RCC 7860 (cell line): ENCODE results near the gene IZUMO2.
"Not testable (repeated sequence)": the region's sequence is repeated elsewhere in the genome, so short reads cannot be mapped to it uniquely, and the experiment has no call there.

Source experiments
- DNase-seq: peaks from one replicate; pipeline ENCODE4 v3.0.0-alpha.2; 2015; ENCODE audit warnings: low spot score
- FAIRE-seq: peaks from 2 replicates; lab custom pipeline; 2012; peaks lifted over from hg19 to GRCh38; lab: Jason Lieb, UNC

IZUMO2 gene

DNA sequence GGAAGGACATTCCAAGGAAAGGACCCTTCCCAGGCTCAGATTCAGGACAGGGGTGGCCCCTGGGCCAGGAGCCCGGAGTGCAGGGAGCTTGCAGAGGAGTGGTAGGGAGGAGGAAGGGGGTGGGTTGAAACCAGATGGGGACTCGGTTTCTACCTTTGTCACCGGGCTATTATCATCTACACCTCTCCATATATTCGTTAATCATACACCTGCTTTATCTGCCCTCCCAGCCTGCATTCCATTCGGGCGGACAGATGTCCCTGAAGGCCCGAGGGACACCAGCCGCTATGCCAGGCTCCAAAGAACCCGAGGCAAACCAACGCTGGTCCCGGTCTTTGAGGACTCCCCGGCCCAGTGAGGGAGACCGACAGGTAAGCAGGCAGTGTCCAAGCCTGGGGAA is 24.9 kb upstream of the IZUMO2 start:
- FAIRE-seq: no peak
- DNase-seq: no peak

DNA sequence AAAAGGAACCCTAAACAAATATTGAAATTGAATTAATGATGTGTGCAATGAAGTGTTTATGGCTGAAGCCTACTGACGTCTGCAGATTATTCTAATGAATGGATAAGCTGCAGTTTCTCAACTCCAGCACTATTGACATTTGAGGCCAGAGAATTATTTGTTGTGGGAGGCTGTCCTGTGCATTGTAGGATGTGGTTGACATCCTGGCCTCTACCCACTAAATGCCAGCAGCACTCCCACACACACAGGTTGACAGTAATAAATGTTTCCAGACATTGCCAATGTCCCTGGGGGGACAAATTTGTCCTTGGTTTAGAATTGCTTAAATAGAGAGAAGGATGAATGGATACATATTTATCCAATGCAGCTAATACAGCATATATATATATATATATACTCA is 21.1 kb upstream of the IZUMO2 start:
- DNase-seq (no peak), FAIRE-seq (no peak)

DNA sequence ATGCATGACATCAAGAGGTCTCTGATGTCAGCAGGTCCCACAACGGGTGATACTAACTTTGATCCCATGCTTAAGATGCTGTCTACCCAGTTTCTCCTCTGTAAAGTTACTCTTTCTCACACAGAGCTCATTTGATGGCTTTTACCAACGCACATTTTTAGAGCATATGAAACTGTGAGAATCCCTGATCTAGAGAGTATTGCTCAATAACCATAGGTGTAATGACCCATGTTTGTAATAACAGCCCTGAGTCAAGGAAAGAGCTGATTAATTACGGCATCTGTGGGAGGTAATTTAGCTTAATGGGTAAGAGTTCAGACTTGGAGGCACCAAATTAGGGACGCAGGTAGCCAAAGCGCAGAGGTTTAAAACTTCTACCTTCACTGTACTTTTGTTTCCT is 18.0 kb upstream of the IZUMO2 start:
- no peak for DNase-seq
- no peak for FAIRE-seq

DNA sequence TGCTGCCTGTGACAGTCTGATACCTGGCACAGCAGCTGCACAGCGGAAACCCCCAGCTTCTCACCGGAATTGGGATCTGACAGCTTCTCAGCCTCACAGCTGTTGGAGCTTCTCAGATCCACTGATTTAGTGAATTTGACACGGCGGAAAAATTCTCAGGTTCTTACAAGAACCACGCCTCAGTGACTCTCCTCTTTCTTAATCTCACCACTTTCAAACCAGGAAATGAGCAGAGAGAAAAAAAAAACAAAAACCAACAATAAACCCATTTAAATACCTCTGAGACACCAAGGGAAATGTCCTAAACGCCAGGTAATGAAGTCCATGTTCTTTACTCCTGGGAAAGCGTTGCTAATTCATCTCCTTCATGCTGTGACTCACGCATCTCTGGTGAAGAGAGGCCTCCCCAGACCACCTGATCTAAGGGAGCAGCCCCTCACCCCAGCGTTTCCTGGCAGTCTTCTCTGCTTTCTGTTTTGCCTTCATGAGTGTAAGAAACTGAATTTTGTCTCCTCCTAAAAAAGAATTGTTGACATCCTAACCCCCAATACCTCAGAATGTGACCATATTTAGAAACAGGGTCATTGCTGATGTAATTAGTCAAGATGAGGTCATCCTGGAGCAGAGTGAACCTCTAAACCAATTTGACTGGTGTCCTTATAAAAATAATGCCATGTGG is 15.9 kb upstream of the IZUMO2 start:
- no peak for DNase-seq
- no peak for FAIRE-seq

DNA sequence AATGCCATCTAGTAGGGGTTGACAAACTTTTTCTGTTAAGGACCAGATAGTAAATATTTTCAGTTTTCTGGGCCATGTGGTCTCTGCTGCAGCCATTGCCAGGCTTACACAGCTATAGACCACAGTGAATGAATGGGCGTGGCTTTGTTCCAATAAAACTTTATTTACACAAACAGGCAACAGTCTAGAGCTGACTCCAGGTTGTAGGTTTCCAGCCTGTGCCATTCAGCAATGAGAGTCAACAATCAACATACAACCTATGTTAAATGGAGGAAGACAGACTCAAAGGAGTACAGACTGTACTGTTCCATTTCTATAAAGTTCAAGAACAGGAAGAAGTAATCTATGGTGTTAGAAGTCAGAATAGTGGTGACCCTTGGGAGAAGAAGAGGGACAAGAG is 15.2 kb upstream of the IZUMO2 start:
- no peak for FAIRE-seq
- DNase-seq: no peak

DNA sequence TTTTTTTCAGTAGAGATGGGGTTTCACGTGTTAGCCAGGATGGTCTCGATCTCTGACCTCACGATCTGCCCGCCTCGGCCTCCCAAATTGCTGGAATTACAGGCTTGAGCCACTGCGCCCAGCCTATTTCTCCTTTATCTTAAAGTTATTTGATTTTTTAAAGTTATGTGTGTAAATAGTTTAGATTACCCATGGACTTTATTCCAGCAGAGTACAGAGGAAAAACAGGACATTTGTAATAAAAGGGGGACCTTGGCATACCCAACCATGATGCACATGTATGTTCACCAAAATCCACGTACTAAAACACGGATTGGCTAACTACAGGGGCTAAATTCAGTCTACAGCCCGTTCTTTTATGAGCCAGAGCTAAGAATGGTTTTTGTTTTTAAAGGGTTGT is 13.7 kb upstream of the IZUMO2 start:
- no peak for DNase-seq

DNA sequence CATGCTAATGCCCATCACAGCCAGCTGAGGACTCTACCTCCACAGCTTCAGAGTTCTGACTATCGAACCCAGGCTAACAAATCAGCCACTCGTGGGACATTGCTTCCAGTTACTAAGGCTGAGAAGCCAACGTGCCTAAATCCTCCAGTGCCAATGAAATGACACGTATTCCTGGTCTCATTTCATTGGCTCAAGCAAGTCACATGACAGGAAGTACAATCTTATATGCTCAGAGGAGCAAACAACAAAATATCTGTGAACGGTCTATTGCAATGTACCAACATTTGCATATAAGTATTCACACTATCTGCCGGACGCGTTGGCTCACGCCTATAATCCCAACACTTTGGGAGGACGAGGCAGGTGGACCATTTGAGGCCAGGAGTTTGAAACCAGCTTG is 12.8 kb upstream of the IZUMO2 start:
- FAIRE-seq (no peak), DNase-seq (no peak)

More for the DNA sequence above, 13.7 kb upstream of the IZUMO2 start:
- FAIRE-seq: no peak

DNA sequence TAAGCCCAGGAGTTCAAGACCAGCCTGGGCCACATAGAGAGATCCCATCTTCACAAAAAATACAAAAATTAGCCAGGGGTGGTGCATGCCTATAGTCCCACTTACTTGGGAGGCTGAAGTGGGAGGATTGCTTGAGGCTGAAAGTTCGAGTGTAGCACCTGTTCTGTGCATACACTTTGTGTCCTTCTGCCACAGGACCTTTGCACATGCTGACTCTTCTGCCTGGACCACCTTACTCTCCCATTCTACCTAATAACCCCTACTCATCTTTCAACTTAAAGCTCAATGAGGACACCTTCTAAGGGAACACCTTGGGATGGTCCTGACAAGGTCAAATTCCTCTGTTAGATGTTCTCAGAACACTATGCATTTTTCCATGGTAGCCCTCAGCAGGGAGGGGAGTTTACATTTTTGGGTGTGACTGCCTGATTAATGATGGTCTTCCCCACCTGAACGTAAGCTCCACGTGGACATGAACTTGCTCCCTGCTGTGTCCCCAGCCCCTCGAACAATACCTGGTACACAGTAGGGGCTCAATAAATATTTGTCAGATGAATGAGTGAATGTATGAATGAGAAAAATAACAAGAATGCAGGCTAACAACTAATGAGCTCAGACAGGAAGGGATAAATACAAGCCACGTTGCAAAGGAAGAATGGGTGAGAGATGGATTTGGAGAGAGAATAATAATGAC is 11.2 kb upstream of the IZUMO2 start:
- no peak for DNase-seq
- no peak for FAIRE-seq

DNA sequence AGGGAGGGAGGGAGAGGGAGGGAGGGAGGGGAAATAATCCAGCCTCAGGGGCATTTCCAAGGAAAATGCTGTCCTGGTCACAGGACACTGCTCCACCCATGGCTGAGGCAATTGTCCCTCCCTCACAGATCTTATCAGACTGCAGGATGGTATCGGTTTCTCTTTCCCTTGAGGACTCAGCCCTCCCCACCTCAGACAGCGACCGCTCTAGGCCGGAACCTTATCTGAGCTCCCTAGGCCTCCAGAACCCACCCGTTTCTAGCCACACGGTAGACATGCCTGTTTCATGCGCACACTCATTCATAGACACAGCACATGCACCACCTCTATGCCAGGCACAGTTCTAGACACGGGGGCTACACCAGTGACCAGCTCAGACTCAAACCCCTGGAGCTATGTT is 10.0 kb upstream of the IZUMO2 start:
- no peak for FAIRE-seq
- DNase-seq: no peak

DNA sequence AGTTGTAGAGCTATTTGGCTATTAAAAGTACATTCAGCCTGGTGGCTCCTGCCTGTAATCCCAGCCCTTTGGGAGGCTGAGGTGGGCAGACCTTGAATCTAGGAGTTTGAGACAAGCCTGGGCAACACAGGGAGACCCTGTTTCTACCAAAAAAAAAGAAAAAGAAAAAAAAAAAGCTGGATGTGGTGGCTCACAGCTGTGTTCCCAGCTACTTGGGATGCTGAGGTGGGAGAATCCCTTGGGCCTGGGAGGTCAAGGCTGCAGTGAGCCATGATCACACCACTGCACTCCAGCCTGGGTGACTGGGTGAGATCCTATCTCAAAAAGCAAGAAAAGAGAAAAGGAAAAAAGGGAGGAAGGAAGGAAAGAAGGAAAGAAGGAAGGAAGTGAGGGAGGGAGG is 9.6 kb upstream of the IZUMO2 start:
- FAIRE-seq (no peak), DNase-seq (no peak)

DNA sequence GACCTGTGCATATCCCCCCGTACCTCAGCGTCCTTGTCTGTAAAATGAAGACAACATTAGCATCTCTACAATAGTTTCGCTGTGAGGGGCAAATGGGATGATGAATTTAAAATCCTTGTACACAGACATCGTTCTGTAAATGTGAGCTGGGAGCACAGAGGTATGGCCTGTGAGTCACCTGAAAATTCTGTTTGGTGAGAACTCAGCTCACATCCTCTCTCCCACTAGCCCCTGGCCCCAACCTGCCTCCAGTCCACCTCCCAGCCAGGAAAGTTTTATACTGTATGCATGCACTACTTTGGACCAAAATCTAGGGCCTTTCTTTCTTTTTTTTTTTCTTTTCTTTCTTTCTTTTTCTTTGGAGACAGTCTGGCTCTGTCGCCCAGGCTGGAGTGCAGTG is 8.7 kb upstream of the IZUMO2 start:
- FAIRE-seq (no peak), DNase-seq (no peak)

DNA sequence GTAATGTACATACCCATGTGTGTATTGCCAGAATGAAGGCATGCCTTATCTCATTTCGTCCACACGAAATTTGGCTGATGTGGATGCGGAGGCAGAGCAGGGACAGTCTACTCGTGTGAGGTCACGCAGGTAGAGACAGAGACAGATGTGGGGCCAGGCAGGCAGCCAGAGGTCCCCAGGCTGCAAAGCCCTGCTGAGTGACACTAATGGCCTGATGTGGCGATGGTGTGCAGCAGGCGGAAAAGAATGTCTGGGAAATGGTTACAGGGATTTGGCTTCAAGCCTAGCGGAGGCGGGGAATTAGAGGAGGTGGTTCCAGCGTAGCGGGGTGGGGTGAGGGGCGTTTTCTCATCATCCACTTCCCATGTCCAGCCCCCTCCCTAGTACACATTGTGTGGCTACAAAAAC is 4.2 kb upstream of the IZUMO2 start:
- DNase-seq: no peak
- no peak for FAIRE-seq

DNA sequence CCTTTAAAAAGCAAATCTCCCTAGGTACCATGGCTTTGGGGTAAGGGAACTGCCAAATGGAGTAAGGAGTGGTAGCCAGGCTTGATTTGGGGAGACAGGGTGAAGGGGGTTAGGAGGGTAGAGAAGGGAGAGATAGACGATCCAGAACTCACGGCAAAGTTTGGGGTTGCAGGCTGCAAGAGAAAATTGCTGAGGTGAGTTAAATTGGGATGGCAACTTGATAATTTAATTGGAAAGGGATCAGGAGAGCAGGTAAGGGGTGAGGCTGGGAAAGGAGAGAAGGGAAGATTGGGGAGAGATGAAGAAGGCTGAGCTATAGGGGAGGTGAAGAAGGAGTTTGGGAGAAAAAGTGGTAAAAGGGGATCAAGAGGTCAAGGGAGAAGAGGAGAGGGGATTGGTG is 4.0 kb downstream of the IZUMO2 start:
- FAIRE-seq (no peak), DNase-seq (no peak)

DNA sequence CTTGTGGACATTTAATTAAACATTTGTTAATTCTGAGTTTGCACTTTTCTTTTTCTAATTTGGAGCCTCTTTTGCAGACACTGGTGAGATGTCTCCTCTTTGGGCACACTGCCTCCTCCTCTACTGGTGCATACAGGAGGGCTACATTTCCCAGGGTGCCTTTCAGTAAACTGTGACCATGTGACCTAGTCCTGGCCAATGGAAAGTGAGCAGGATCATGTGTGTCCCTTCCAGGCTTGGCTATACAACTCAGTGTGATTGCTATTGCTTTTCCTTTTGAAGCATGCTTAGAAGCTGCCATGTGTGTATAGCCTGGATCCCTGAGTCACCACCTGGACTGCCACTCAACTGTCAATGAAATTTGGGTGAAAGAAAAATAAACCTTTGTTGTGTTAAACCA is 4.5 kb downstream of the IZUMO2 start:
- no peak for DNase-seq
- FAIRE-seq: no peak

DNA sequence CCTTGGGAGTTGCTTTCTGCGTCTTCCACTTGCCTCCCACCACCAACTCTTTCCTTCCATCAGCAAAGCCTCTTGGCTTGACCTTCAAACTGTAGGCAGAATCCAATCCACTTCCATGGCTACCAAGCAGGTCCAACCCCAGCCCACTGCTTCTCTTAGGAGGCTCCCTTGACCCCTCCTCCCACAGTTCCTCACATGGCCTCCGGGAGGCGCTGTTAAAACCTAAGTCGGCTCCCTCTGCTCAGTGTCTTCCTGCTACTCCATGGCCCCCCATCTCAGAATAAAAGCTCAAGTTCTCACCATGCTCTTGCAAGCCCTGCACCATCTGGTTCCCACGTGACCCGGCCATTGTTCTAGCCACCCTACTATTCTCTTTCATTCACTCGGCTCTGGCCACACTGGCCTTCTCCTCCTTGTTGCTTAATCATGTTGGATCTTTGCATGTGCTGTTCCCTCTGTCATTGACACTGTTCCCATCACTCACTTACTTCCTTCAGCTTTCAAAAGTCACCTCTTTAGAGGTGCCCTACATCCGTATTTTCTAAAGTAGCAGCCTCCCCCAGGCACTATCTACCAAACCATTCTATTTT is 7.5 kb downstream of the IZUMO2 start:
- FAIRE-seq (no peak), DNase-seq (no peak)

DNA sequence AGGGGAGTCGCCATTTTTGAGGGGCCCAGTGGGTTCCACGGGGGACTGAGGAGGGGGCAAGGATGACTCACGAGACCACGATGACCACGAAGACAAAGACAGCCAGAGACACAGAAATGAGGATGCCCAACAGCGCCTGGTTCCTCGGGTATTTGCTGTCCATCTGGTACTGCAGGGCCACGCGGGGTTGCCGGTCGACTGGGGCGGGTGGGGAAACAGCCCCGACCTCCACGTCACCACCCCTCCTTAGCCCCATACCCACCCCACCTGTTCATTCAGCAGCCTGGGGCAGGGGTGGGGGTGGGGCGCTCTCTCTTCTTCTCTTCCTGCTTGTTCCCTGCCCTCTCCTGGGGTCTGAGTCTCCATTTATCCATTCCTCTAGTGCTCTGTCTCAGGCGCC is 8.6 kb downstream of the IZUMO2 start:
- DNase-seq (no peak), FAIRE-seq (no peak)

DNA sequence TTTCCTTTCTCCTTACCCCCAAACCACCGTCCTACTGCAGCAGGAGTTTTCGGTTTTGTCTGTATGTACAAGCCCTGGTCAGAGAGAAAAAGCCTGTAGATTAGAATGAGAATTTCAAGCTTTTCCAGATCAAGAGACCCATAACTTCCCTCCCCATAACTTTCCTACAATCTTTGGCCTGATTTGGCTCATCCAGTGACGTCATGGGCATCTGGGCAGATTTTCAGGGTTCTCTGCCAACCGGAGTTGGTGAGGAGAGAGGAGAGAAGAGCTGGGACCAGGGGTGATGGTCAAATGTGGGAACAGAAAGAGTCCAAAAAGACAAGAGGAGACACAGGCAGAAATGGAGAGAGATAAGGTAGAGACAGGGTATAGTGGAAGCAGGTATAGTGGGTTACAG is 10.5 kb downstream of the IZUMO2 start:
- FAIRE-seq: no peak
- DNase-seq: no peak

DNA sequence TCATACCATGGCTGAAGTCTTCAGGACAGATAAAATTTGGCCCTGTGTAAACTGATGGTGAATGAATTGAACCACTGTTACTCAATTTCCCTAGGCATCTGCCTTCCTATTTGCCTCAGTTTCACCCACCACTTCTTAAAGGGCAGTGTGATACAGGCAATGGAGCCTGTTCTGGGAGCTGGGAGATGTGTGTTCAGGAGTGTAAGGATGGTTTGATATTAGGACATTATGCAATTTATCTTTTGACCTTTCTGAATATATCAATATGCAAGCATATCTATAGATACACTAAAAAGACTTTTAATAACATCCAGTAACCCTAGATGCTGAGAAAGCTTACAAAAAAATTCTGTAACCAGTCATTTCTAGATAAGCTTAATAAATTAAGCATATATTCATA is 14.6 kb downstream of the IZUMO2 start:
- DNase-seq (no peak), FAIRE-seq (no peak)

DNA sequence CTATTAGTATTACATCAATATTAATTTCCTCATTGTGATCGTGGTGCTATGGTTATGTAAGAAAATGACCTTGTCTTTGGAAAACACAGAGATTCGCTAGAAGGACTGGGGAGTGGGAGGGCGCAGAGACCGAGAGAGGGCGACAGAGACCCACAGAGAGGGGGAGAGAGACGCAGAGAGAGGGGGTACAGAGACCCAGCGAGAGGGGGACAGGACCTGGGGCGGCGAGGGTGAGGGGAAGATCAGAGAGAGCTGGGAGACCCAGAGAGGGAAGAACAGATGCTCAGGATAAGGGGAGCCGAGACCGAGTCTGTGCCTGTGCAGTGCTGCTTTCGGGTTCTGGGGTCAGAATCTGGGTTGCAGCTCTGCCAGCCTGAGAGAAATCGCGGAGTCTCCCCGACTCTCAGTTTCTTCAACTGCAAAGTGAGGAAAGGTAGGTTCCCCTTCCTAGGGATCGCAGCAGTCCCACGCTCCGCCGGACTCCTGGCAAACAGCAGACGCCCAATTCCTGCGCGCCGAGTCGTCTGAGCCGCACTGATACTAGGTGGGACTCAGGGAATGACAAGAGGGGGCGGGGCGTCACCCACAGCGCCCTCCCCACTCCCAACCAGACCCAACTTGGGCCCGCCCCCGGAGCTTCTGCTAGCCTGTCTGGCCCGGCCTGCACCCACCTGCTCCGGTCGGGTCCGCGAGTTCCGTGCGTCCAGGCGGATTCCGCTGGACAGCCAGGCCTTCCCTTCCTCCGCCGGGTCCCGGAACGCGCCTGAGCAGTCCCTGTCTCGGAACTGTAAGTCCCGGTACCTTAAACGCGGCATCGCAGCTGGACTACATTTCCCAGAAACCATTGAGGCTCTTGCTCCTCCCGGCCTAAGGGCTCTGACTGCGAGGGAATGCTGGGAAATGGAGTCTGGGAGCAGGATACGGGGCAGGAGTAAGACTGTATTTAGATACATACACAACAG is 15.3 kb downstream of the IZUMO2 start:
- FAIRE-seq (no peak), DNase-seq (no peak)

DNA sequence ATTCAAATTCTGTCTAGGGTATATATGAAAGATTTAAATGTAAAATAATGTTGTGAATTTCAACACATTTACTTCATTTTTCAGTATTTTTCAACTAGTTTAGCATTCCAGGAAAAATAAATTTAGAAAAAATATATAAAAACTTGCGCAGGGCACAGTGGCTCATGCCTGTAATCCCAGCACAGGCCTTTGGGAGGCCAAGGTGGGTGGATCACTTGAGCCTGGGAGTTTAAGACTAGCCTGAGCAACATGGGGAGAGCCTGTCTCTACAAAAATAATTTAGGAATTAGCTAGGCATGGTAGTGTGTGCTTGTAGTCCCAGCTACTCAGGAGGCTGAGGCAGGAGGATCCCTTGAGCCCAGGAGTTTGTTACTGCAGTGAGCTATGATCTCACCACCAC is 21.2 kb downstream of the IZUMO2 start:
- not testable (repeated sequence) for DNase-seq, FAIRE-seq

DNA sequence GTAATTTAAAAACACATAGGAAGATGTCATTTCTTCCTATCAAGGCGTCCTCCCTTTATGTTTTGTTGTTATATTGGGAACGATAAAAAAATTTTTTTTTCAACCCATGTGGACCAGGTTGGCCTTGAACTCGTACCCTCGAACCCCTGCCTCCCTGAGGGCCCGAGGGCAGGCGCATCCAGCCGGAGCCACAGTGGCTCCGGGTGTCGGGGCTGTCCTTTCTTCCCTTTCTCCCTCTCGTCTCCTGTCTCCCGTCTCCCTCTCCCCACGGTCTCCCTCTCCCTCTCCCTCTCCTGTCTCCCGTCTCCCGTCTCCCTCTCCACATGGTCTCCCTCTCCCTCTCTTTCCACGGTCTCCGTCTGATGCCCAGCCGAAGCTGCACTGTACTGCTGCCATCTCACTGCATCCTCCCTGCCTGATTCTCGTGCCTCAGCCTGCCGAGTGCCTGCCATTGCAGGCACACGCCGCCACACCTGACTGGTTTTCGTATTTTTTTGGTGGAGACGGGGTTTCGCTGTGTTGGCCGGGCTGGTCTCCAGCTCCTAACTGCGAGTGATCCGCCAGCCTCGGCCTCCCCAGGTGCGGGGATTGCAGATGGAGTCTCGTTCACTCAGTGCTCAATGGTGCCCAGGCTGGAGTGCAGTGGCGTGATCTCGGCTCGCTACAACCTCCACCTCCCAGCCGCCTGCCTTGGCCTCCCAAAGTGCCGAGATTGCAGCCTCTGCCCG is 22.8 kb downstream of the IZUMO2 start:
- FAIRE-seq: not testable (repeated sequence)

More for the DNA sequence above, 22.8 kb downstream of the IZUMO2 start:
- not testable (repeated sequence) for DNase-seq
